ENCODE data around the gene LMTK2.

Gene LMTK2

GRCh38 chr7:98125759-98126158 lies 19.1 kb downstream of the LMTK2 start:
- no peak for DNase-seq (ENCODE audit: low spot score)
- in situ Hi-C loops (cut with MboI; ENCODE audit: low sequenced_read_pairs, unreplicated experiment): no loop called here
- TF ChIP-seq CTCF (IDR thresholded peaks at IDR 0.05; ENCODE audit: borderline replicate concordance, control extremely low read depth, extremely low read depth, insufficient read depth, missing control alignments): no peak

- DNase-seq (ENCODE audit: low spot score): no peak
- in situ Hi-C loops (cut with MboI; ENCODE audit: low sequenced_read_pairs, unreplicated experiment): no loop called here
- TF ChIP-seq CTCF (IDR thresholded peaks at IDR 0.05; ENCODE audit: borderline replicate concordance, control extremely low read depth, extremely low read depth, insufficient read depth, missing control alignments): no peak
These were observed 19.9 kb downstream of the LMTK2 start for GRCh38 chr7:98126311-98127142.

- no peak for TF ChIP-seq CTCF (IDR thresholded peaks at IDR 0.05; ENCODE audit: borderline replicate concordance, control extremely low read depth, extremely low read depth, insufficient read depth, missing control alignments)
- DNase-seq (ENCODE audit: low spot score): no peak
- in situ Hi-C loops (cut with MboI; ENCODE audit: low sequenced_read_pairs, unreplicated experiment): no loop called here
These were observed 21.7 kb downstream of the LMTK2 start for GRCh38 chr7:98128346-98128745.

GRCh38 chr7:98130959-98131358 lies 24.3 kb downstream of the LMTK2 start:
- DNase-seq (ENCODE audit: low spot score): no peak
- TF ChIP-seq CTCF (IDR thresholded peaks at IDR 0.05; ENCODE audit: borderline replicate concordance, control extremely low read depth, extremely low read depth, insufficient read depth, missing control alignments): no peak
- in situ Hi-C loops (cut with MboI; ENCODE audit: low sequenced_read_pairs, unreplicated experiment): no loop called here

GRCh38 chr7:98133181-98133580 lies 26.5 kb downstream of the LMTK2 start:
- no peak for TF ChIP-seq CTCF (IDR thresholded peaks at IDR 0.05; ENCODE audit: borderline replicate concordance, control extremely low read depth, extremely low read depth, insufficient read depth, missing control alignments)
- peak; percentile 51 for DNase-seq (ENCODE audit: low spot score)
- in situ Hi-C loops (cut with MboI; ENCODE audit: low sequenced_read_pairs, unreplicated experiment): no loop called here

GRCh38 chr7:98133621-98134303 lies 27.1 kb downstream of the LMTK2 start:
- TF ChIP-seq CTCF (IDR thresholded peaks at IDR 0.05; ENCODE audit: borderline replicate concordance, control extremely low read depth, extremely low read depth, insufficient read depth, missing control alignments): no peak
- in situ Hi-C loops (cut with MboI; ENCODE audit: low sequenced_read_pairs, unreplicated experiment): no loop called here
- no peak for DNase-seq (ENCODE audit: low spot score)
